ENCODE measurements around the gene FSD1.

DNA sequence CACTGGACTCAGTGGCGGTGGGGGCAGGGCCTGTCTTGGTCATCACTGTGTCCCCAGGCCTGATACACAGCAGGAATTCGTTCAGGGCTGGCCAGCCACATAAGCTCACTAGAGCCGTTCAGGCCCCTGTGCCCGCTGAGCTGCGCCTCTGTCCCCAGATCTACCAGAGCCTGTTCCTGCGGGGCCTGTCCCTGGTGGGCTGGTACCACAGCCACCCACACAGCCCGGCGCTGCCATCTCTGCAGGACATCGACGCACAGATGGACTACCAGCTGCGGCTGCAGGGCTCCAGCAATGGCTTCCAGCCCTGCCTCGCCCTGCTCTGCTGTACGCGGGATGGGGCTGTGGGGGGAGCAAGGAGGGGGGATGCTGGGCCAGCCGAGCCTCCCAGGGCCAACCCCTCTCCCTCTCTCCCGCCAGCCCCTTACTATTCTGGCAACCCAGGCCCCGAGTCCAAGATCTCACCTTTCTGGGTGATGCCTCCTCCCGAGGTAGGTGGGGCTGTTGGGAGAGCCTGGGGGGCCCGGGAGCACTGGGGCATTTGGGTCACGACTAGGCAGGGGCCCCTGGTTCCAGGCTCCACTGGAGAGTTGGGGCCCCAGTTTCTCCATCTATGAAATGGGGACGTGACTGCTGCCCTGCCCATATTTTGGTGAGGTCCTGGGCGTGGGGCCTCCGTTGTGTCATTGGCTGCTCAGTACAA, 52.8 kb downstream of the FSD1 start:
- TF ChIP-seq CTCF (IDR thresholded peaks at IDR 0.05) = no peak
- no peak for TF ChIP-seq POLR2A (IDR thresholded peaks at IDR 0.05)
